K562 (cell line): ENCODE data around the gene DLK1. TPM values are rescaled to one million over a fixed set of nuclear protein-coding genes. Genes with fewer than 3 reads are reported as not detected.

Experiments used
- ATAC-seq: fragments of 200-7000 bp; cut with Tn5 transposase; 3 replicates; pipeline ENCODE4 v1.9.1; 2020; ENCODE audit warnings: moderate library complexity
- BruUV-seq: library from RNA; stranded (reverse); fragments of 400-500 nt; replicated peaks from 2 replicates; lab custom pipeline; 2021; lab: Mats Ljungman, UMichigan
- CTCF ChIA-PET: fragments of 300-600 bp; formaldehyde crosslinking; extraction: SDS; loops from one replicate; lab custom pipeline; 2021; ENCODE audit warnings: low intra/inter-chr PET ratio; lab: Yijun Ruan, JAX
- POLR2A ChIA-PET: fragments of 300-600, 350-650 bp; sonication (Branson Sonifier 250); formaldehyde crosslinking; extraction: SDS; loops from one replicate; lab custom pipeline; 2021; ENCODE audit warnings: antibody characterized with exemption, inconsistent platforms; lab: Yijun Ruan, JAX
- DNase-seq, 4 experiments: peaks; one replicate each; pipeline versions ENCODE4 v3.0.0 to v3.0.0-alpha.2; 2011 to 2018; ENCODE audit warnings: low spot score in 3 of 4, mixed read lengths in 3 of 4; ENCODE audit errors: extremely low read depth in 1 of 4
- FAIRE-seq: peaks from 2 replicates; lab custom pipeline; 2011; peaks lifted over from hg19 to GRCh38; lab: Jason Lieb, UNC
- H2AFZ ChIP-seq: 2 replicates; pipeline ENCODE4 v1.6.0; 2011; ENCODE audit warnings: low read depth, low read length, control low read depth, inconsistent platforms
- H3K27ac ChIP-seq: fragments of 200-600 bp; 3 replicates; pipeline ENCODE4 v1.8.0; 2011; ENCODE audit warnings: low read depth, mild to moderate bottlenecking, control low read depth, inconsistent platforms, low read length, moderate library complexity, mixed read lengths; ENCODE audit errors: extremely low read depth
- H3K27me3 ChIP-seq, 2 experiments: fragments of 300-600 bp in 1 of 2; 2 replicates in 1 of 2; 3 replicates in 1 of 2; pipeline versions ENCODE4 v1.6.0 to v1.8.0; 2011; ENCODE audit warnings: inconsistent platforms in 2 of 2, low read length in 2 of 2, mild to moderate bottlenecking in 1 of 2, mixed read lengths in 1 of 2, moderate library complexity in 1 of 2; ENCODE audit not compliant: control insufficient read depth in 2 of 2, insufficient read depth in 2 of 2
- H3K36me3 ChIP-seq: fragments of 300-600 bp; 3 replicates; pipeline ENCODE4 v1.8.0; 2011; ENCODE audit warnings: mild to moderate bottlenecking, low read length, inconsistent platforms; ENCODE audit not compliant: control insufficient read depth, insufficient read depth
- H3K4me1 ChIP-seq, 2 experiments: fragments of 200-600 bp in 1 of 2; replicated peaks in 1 of 2; 2 replicates in 1 of 2; 3 replicates in 1 of 2; pipeline versions ENCODE4 v1.5.1 to v1.8.0; 2011; ENCODE audit warnings: inconsistent platforms in 2 of 2, low read length in 2 of 2, mild to moderate bottlenecking in 1 of 2, mixed read lengths in 1 of 2, moderate library complexity in 1 of 2; ENCODE audit not compliant: control insufficient read depth in 2 of 2, insufficient read depth in 2 of 2
- H3K4me2 ChIP-seq: 2 replicates; pipeline ENCODE4 v1.6.1; 2011; ENCODE audit warnings: low read length, control low read depth, inconsistent platforms, mixed read lengths; ENCODE audit not compliant: insufficient read depth
- H3K4me3 ChIP-seq: fragments of 200-600 bp; sonication (generic), shearing (Covaris generic); 2 replicates; pipeline ENCODE4 v1.5.1; 2016; ENCODE audit warnings: control low read depth, inconsistent platforms
- H3K79me2 ChIP-seq: fragments of 200-600 bp; 3 replicates; pipeline ENCODE4 v1.8.0; 2011; ENCODE audit warnings: low read length, inconsistent platforms; ENCODE audit not compliant: control insufficient read depth, insufficient read depth
- H3K9ac ChIP-seq, 2 experiments: 2 replicates each; pipeline versions ENCODE4 v1.6.0 to v1.6.1; 2011; ENCODE audit warnings: low read depth in 2 of 2, low read length in 2 of 2, control low read depth in 1 of 2, inconsistent platforms in 1 of 2, mild to moderate bottlenecking in 1 of 2, mixed read lengths in 1 of 2; ENCODE audit not compliant: insufficient read depth in 1 of 2
- H3K9me1 ChIP-seq: one replicate; pipeline ENCODE4 v1.6.0; 2011; ENCODE audit warnings: inconsistent platforms, mild to moderate bottlenecking, low read length, moderate library complexity; ENCODE audit not compliant: control insufficient read depth, insufficient read depth
- H3K9me3 ChIP-seq: replicated peaks from 2 replicates; pipeline ENCODE4 v1.5.1; 2011; ENCODE audit warnings: low read depth, low read length, inconsistent platforms; ENCODE audit not compliant: control insufficient read depth, insufficient read depth
- H4K20me1 ChIP-seq: replicated peaks from 2 replicates; pipeline ENCODE4 v1.6.1; 2011; ENCODE audit warnings: low read length, inconsistent platforms, mixed read lengths; ENCODE audit not compliant: control insufficient read depth, insufficient read depth
- HDGF ChIP-seq: fragments of 450-650 bp; IDR thresholded peaks from 2 replicates; pipeline ENCODE4 v1.6.1; 2016
- KAT7 ChIP-seq: sonication (generic); formaldehyde crosslinking; IDR thresholded peaks from 2 replicates; pipeline ENCODE4 v1.8.0; 2022; ENCODE audit warnings: missing genetic modification reagents, mild to moderate bottlenecking, borderline replicate concordance
- MBD2 ChIP-seq: sonication (generic); IDR thresholded peaks from 2 replicates; pipeline ENCODE4 v1.6.1; 2016; ENCODE audit warnings: low read depth, borderline replicate concordance
- NBN ChIP-seq: fragments of 450-650 bp; IDR thresholded peaks from 2 replicates; pipeline ENCODE4 v1.6.1; 2016; ENCODE audit warnings: low read depth, mild to moderate bottlenecking
- NCOA4 ChIP-seq: fragments of 450-650 bp; IDR thresholded peaks from 2 replicates; pipeline ENCODE4 v1.6.1; 2018; ENCODE audit warnings: mild to moderate bottlenecking; ENCODE audit not compliant: partially characterized antibody
- NFIC ChIP-seq: fragments of 450-650 bp; IDR thresholded peaks from 2 replicates; pipeline ENCODE4 v1.6.1; 2017; ENCODE audit warnings: mild to moderate bottlenecking, inconsistent platforms
- PML ChIP-seq: IDR thresholded peaks from 2 replicates; pipeline ENCODE4 v1.6.1; 2012; ENCODE audit warnings: low read length, inconsistent platforms
- SRSF7 ChIP-seq: fragments of 200-400 bp; formaldehyde crosslinking; optimal IDR thresholded peaks from 2 replicates; pipeline ENCODE3; 2017; ENCODE audit warnings: mild to moderate bottlenecking, low read depth, low read length
- TCF3 ChIP-seq: sonication (generic); formaldehyde crosslinking; IDR thresholded peaks from 2 replicates; pipeline ENCODE4 v1.4.0; 2020; ENCODE audit warnings: mild to moderate bottlenecking, missing genetic modification reagents
- THRB ChIP-seq: fragments of 450-650 bp; formaldehyde crosslinking; conservative IDR thresholded peaks from 2 replicates; pipeline ENCODE4 v1.4.0; 2022; ENCODE audit warnings: mild to moderate bottlenecking, missing genetic modification characterization
- ZFPM2 ChIP-seq: fragments of 250-450 bp; sonication (Bioruptor Pico); IDR thresholded peaks from 2 replicates; pipeline ENCODE4 v1.5.1; 2022; ENCODE audit warnings: mild to moderate bottlenecking
- ZNF12 ChIP-seq: sonication (generic); formaldehyde crosslinking; IDR thresholded peaks from 2 replicates; pipeline ENCODE4 v1.4.0; 2020; ENCODE audit warnings: mild to moderate bottlenecking, missing genetic modification reagents
- ZNF23 ChIP-seq: fragments of 250-450 bp; sonication (Bioruptor Pico); IDR thresholded peaks from 2 replicates; pipeline ENCODE4 v1.4.0; 2020; ENCODE audit warnings: mild to moderate bottlenecking
- ZNF253 ChIP-seq: fragments of 250-450 bp; sonication (Bioruptor Pico); conservative IDR thresholded peaks from 2 replicates; pipeline ENCODE4 v1.6.1; 2021; ENCODE audit warnings: mild to moderate bottlenecking
- WGBS: fragments of 100-300 bp; shearing (Covaris generic); methylation state at CpG from one replicate; pipeline ENCODE4 v1.1.6; 2016; ENCODE audit warnings: low coverage, mixed read lengths; ENCODE audit not compliant: insufficient coverage; ENCODE audit errors: missing lambda C conversion rate; 5-methylcytosine and 5-hydroxymethylcytosine counted together
- in situ Hi-C: fragments of 300-500 bp; cut with MboI; formaldehyde crosslinking; loops from 4 replicates; pipeline ENCODE4 v1.15.0; 2018; ENCODE audit warnings: inconsistent platforms, mixed read lengths
- intact Hi-C: fragments of 100-400 bp; cut with micrococcal nuclease; formaldehyde crosslinking; loops from 2 replicates; pipeline ENCODE4 v1.14.2; 2022
- polyA plus RNA-seq, 8 experiments: library from polyadenylated mRNA; depleted of rRNA in 4 of 8; stranded (reverse) in 5 of 8; unstranded in 3 of 8; fragments of >200 nt; fragmentation: Nextera tagmentation in 2 of 8; fragmentation: Illumina TruSeq in 1 of 8; extraction: Ambion mirVana in 2 of 8; extraction: Trizol in 1 of 8; gene quantifications; 2 replicates each; pipeline versions ENCODE4 v1.2.1 to v1.2.3, GENCODE V29; 2011 to 2014; ENCODE audit warnings: inconsistent platforms in 1 of 8, missing spikeins in 1 of 8
- total RNA-seq, 7 experiments: library from RNA; depleted of rRNA in 6 of 7; stranded (reverse); fragments of >200 nt in 6 of 7; fragmentation: Illumina TruSeq in 2 of 7; extraction: Trizol in 2 of 7; gene quantifications; 2 replicates each; pipeline versions ENCODE4 v1.2.1 to v1.2.3, GENCODE V29; 2011 to 2021; ENCODE audit warnings: low replicate concordance in 1 of 7
- TF ChIP-seq, protein P1 (sequence below): fragments of 250-450 bp; sonication (Bioruptor Pico); IDR thresholded peaks from 2 replicates; pipeline ENCODE4 v1.4.0; 2020; ENCODE audit warnings: mild to moderate bottlenecking, moderate library complexity
- TF ChIP-seq, protein P2 (sequence below): fragments of 450-650 bp; formaldehyde crosslinking; IDR thresholded peaks from 2 replicates; pipeline ENCODE4 v1.4.0; 2022; ENCODE audit warnings: missing genetic modification characterization

Gene DLK1
- total and polyA plus RNA-seq, 9 of the 15 experiments (the other 6 are each of a cell fraction or from before 2014, with no cell fraction given): 4.4 to 97.2 (median 15.3) TPM

GRCh38 chr14:100773331-100774163, 46.9 kb downstream of the DLK1 start:
- no peak overlapping the region for H3K4me2 ChIP-seq
- no peak for FAIRE-seq
- TF ChIP-seq NBN (no peak), PML (no peak), SRSF7 (no peak), HDGF (no peak), NFIC (no peak), NCOA4 (no peak), THRB (CRISPR knock-in tag) (no peak), KAT7 (CRISPR knock-in tag) (no peak), ZNF23 (CRISPR knock-in tag) (no peak), ZFPM2 (CRISPR knock-in tag) (no peak), ZNF12 (CRISPR knock-in tag) (no peak), ZNF253 (no peak), TCF3 (CRISPR knock-in tag) (no peak), MBD2 (no peak)
- TF ChIP-seq, protein P1, sequence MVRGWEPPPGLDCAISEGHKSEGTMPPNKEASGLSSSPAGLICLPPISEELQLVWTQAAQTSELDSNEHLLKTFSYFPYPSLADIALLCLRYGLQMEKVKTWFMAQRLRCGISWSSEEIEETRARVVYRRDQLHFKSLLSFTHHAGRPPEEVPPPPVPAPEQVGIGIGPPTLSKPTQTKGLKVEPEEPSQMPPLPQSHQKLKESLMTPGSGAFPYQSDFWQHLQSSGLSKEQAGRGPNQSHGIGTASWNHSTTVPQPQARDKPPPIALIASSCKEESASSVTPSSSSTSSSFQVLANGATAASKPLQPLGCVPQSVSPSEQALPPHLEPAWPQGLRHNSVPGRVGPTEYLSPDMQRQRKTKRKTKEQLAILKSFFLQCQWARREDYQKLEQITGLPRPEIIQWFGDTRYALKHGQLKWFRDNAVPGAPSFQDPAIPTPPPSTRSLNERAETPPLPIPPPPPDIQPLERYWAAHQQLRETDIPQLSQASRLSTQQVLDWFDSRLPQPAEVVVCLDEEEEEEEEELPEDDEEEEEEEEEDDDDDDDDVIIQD (CRISPR knock-in tag): no peak
- TF ChIP-seq, protein P2, sequence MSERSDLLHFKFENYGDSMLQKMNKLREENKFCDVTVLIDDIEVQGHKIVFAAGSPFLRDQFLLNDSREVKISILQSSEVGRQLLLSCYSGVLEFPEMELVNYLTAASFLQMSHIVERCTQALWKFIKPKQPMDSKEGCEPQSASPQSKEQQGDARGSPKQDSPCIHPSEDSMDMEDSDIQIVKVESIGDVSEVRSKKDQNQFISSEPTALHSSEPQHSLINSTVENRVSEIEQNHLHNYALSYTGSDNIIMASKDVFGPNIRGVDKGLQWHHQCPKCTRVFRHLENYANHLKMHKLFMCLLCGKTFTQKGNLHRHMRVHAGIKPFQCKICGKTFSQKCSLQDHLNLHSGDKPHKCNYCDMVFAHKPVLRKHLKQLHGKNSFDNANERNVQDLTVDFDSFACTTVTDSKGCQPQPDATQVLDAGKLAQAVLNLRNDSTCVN (CRISPR knock-in tag): no peak

More at GRCh38 chr14:100773331-100774163, 46.9 kb downstream of the DLK1 start:
- Histone ChIP-seq H3K9me1 (no peaks in the 10 kb centered on the region), H3K27ac (no peak overlapping the region), H3K4me1 (peaks cover 40 to 64% of the 10 kb centered on the region in 2 experiments), H3K27me3 (no peaks in the 10 kb centered on the region), H2AFZ (no peak overlapping the region), H3K9me3 (no peaks in the 10 kb centered on the region; the same call in 1 of the 2 replicates), H4K20me1 (no peaks in the 10 kb centered on the region), H3K4me3 (no peak overlapping the region), H3K79me2 (no peaks in the 10 kb centered on the region), H3K9ac (peak overlapping the region in 1 of 2 experiments; percentile 68; a peak in 2 of 4 replicates), H3K36me3 (no peaks in the 10 kb centered on the region)
- in situ Hi-C loops (no loop called here), intact Hi-C loops (no loop called here)
- no TSS peak for BruUV-seq
- POLR2A ChIA-PET: no interaction called here
- ATAC-seq (no peak), DNase-seq (no peak)
- CTCF ChIA-PET: no interaction called here
- WGBS: 86% methylated on average over 12 of the region's 16 CpGs
